Astrocyte (in vitro differentiated cells and primary cell): ENCODE measurements around the gene SSR4. TPM values are rescaled to one million over a fixed set of nuclear protein-coding genes. Genes with fewer than 3 reads are reported as not detected.

Experiments used
- DNase-seq: peaks from one replicate; pipeline ENCODE4 v3.0.0-alpha.2; 2010; ENCODE audit warnings: low read depth
- FAIRE-seq: peaks from 2 replicates; lab custom pipeline; 2011; peaks lifted over from hg19 to GRCh38; lab: Jason Lieb, UNC
- H2AFZ ChIP-seq: 2 replicates; pipeline ENCODE4 v1.6.0; 2012; ENCODE audit warnings: low read depth, low read length, inconsistent platforms
- H3K27ac ChIP-seq: 2 replicates; pipeline ENCODE4 v1.5.1; 2011; ENCODE audit warnings: low read depth, low read length, inconsistent platforms
- H3K27me3 ChIP-seq: 2 replicates; pipeline ENCODE4 v1.6.0; 2011; ENCODE audit warnings: low read length, inconsistent platforms; ENCODE audit not compliant: insufficient read depth
- H3K36me3 ChIP-seq: 2 replicates; pipeline ENCODE4 v1.5.1; 2011; ENCODE audit warnings: low read length, inconsistent platforms; ENCODE audit not compliant: insufficient read depth
- H3K4me1 ChIP-seq: 2 replicates; pipeline ENCODE4 v1.5.1; 2011; ENCODE audit warnings: low read length, inconsistent platforms; ENCODE audit not compliant: insufficient read depth
- H3K4me2 ChIP-seq: 2 replicates; pipeline ENCODE4 v1.6.0; 2012; ENCODE audit warnings: low read length, inconsistent platforms
- H3K4me3 ChIP-seq: 2 replicates; pipeline ENCODE4 v1.5.1; 2011; ENCODE audit warnings: low read depth, mild to moderate bottlenecking, low read length, inconsistent platforms; ENCODE audit not compliant: insufficient read depth
- H3K79me2 ChIP-seq: 2 replicates; pipeline ENCODE4 v1.6.0; 2012; ENCODE audit warnings: mild to moderate bottlenecking, low read length, inconsistent platforms; ENCODE audit not compliant: insufficient read depth
- H3K9ac ChIP-seq: 2 replicates; pipeline ENCODE4 v1.6.0; 2012; ENCODE audit warnings: mild to moderate bottlenecking, low read length, inconsistent platforms
- H3K9me3 ChIP-seq: 2 replicates; pipeline ENCODE4 v1.5.1; 2012; ENCODE audit warnings: low read depth, mild to moderate bottlenecking, low read length, inconsistent platforms; ENCODE audit not compliant: insufficient read depth
- H4K20me1 ChIP-seq: 2 replicates; pipeline ENCODE4 v1.6.0; 2012; ENCODE audit warnings: low read length, inconsistent platforms; ENCODE audit not compliant: insufficient read depth
- H3K27ac Mint-ChIP-seq: one replicate; pipeline ENCODE4 v1.8.0; 2021; ENCODE audit warnings: mild to moderate bottlenecking, mixed read lengths; ENCODE audit not compliant: unreplicated experiment
- H3K27me3 Mint-ChIP-seq: one replicate; pipeline ENCODE4 v1.8.0; 2021; ENCODE audit warnings: low read depth, mixed read lengths; ENCODE audit not compliant: unreplicated experiment
- H3K36me3 Mint-ChIP-seq: one replicate; pipeline ENCODE4 v1.8.0; 2021; ENCODE audit warnings: low read depth, mixed read lengths; ENCODE audit not compliant: unreplicated experiment
- H3K4me1 Mint-ChIP-seq: one replicate; pipeline ENCODE4 v1.8.0; 2021; ENCODE audit warnings: low read depth, mixed read lengths; ENCODE audit not compliant: unreplicated experiment
- H3K4me3 Mint-ChIP-seq: one replicate; pipeline ENCODE4 v1.8.0; 2021; ENCODE audit warnings: mild to moderate bottlenecking, moderate library complexity, mixed read lengths; ENCODE audit not compliant: unreplicated experiment
- H3K9me3 Mint-ChIP-seq: one replicate; pipeline ENCODE4 v1.8.0; 2021; ENCODE audit warnings: mild to moderate bottlenecking, mixed read lengths; ENCODE audit not compliant: unreplicated experiment
- EZH2 ChIP-seq: IDR thresholded peaks from 2 replicates; pipeline ENCODE4 v1.6.1; 2012; ENCODE audit warnings: mild to moderate bottlenecking, low read length, inconsistent platforms; ENCODE audit not compliant: insufficient read depth
- total RNA-seq: library from RNA; stranded (reverse); gene quantifications from 2 replicates; pipeline ENCODE4 v1.2.1, GENCODE V29; 2021
- TF ChIP-seq, protein P1 (sequence below): IDR thresholded peaks from 2 replicates; pipeline ENCODE4 v1.5.1; 2011; ENCODE audit warnings: low read depth, mild to moderate bottlenecking, inconsistent platforms, low read length, moderate library complexity; ENCODE audit not compliant: insufficient read depth

Gene SSR4
- total RNA-seq, 1 donor from 2014 or later, result 252 TPM

DNA sequence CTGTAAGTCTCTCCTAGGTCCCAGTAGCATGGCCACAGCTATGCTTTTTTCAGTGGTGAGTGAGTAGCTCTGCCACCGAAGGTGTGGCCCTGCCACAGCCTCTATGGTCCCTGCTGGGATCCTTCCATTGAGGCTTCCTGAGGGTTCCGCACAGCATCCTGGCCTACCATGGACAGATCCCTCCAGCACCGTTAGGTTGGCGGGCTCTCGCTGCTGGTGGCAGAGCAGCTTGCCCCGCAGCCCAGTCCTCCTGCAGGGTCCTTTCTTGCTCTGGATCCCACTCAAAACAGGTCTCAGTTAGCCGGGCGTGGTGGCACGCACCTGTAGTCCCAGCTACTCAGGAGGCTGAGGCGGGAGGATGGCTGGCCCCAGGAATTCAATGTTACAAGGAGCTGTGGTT, 38.3 kb downstream of the SSR4 start:
- Mint-ChIP-seq H3K27ac (no peak overlapping the region), H3K4me1 (peaks cover 2% of the 10 kb centered on the region), H3K27me3 (peaks cover 15% of the 10 kb centered on the region), H3K9me3 (no peaks in the 10 kb centered on the region), H3K4me3 (no peak overlapping the region), H3K36me3 (no peaks in the 10 kb centered on the region)
- Histone ChIP-seq H3K36me3 (no peaks in the 10 kb centered on the region), H3K4me2 (no peak overlapping the region), H4K20me1 (no peaks in the 10 kb centered on the region), H3K79me2 (no peaks in the 10 kb centered on the region), H3K9me3 (no peaks in the 10 kb centered on the region), H3K9ac (no peak overlapping the region), H2AFZ (no peak overlapping the region), H3K27ac (no peak overlapping the region), H3K4me1 (peaks cover 5% of the 10 kb centered on the region), H3K4me3 (no peak overlapping the region), H3K27me3 (peaks cover 3% of the 10 kb centered on the region)
- TF ChIP-seq, protein P1, sequence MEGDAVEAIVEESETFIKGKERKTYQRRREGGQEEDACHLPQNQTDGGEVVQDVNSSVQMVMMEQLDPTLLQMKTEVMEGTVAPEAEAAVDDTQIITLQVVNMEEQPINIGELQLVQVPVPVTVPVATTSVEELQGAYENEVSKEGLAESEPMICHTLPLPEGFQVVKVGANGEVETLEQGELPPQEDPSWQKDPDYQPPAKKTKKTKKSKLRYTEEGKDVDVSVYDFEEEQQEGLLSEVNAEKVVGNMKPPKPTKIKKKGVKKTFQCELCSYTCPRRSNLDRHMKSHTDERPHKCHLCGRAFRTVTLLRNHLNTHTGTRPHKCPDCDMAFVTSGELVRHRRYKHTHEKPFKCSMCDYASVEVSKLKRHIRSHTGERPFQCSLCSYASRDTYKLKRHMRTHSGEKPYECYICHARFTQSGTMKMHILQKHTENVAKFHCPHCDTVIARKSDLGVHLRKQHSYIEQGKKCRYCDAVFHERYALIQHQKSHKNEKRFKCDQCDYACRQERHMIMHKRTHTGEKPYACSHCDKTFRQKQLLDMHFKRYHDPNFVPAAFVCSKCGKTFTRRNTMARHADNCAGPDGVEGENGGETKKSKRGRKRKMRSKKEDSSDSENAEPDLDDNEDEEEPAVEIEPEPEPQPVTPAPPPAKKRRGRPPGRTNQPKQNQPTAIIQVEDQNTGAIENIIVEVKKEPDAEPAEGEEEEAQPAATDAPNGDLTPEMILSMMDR, result no peak
- no peak for TF ChIP-seq EZH2
- DNase-seq (no peak), FAIRE-seq (no peak)

DNA sequence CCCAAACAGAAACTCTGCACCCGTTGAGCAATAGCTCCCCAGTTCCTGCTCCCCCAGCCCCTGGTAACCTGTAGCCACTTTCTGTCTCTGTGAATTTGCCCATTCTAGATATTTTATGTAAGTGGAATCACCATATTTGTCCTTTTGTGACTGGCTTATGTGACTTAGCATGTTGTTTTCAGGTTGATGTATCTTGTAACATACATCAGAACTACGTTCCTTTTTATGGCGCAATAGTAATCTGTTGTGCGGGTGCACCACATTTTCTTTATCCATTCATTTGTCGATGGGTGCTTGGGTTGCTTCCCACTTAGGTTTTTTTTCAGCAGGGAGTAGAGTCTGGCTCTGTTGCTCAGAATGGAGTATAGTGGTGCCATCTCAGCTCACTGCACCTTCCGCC, 42.5 kb downstream of the SSR4 start:
- Histone ChIP-seq H3K9ac (no peak overlapping the region), H3K4me3 (no peak overlapping the region), H2AFZ (no peak overlapping the region), H3K27me3 (no peaks in the 10 kb centered on the region), H3K79me2 (no peaks in the 10 kb centered on the region), H3K4me2 (no peak overlapping the region), H3K27ac (no peak overlapping the region), H3K4me1 (no peaks in the 10 kb centered on the region), H4K20me1 (no peaks in the 10 kb centered on the region), H3K9me3 (no peaks in the 10 kb centered on the region), H3K36me3 (no peaks in the 10 kb centered on the region)
- Mint-ChIP-seq H3K27ac (no peak overlapping the region), H3K9me3 (no peaks in the 10 kb centered on the region), H3K4me3 (no peak overlapping the region), H3K4me1 (no peaks in the 10 kb centered on the region), H3K27me3 (peaks cover 11% of the 10 kb centered on the region), H3K36me3 (no peaks in the 10 kb centered on the region)
- FAIRE-seq (peak; percentile 67), DNase-seq (no peak)
- TF ChIP-seq, protein P1, result no peak
- no peak for TF ChIP-seq EZH2

DNA sequence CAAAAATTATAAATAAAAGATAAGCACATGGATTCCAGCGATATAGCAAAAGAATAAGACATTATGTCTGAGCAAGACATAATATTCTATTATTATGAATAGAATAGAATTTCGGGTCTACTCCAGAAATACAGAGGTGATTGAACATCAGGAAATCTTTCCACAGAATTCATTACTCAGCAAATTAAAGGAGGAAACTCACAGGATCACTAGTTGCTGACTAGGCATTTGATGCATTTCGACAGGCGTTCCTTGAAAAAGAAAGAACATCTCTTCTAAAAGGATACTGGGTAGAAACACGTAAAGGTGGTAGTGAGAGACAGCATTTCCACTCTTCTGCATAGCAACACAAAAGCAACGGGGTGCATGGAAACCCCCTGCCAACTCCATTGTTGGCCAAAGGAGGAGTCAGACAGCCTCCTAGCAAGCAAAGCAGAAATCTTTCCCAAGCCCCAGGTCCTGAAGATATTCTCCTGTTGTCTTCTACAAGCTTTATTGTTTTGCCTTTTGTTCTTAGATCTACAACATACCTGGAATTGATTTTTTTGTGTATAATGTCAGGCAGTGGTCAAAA, 50.1 kb downstream of the SSR4 start:
- Mint-ChIP-seq H3K27ac (no peak overlapping the region), H3K4me3 (no peak overlapping the region), H3K27me3 (peaks cover 8% of the 10 kb centered on the region), H3K36me3 (no peaks in the 10 kb centered on the region), H3K4me1 (peaks cover 2% of the 10 kb centered on the region), H3K9me3 (no peaks in the 10 kb centered on the region)
- H3K27me3 ChIP-seq, result peaks cover 13% of the 10 kb centered on the region
- DNase-seq, result no peak
- H3K4me2 ChIP-seq, result no peak overlapping the region
- no peaks in the 10 kb centered on the region for H3K9me3 ChIP-seq
- H3K4me1 ChIP-seq, result no peaks in the 10 kb centered on the region
- H3K79me2 ChIP-seq, result no peaks in the 10 kb centered on the region
- H3K4me3 ChIP-seq, result no peak overlapping the region
- no peak overlapping the region for H3K9ac ChIP-seq
- no peaks in the 10 kb centered on the region for H4K20me1 ChIP-seq
- no peak overlapping the region for H2AFZ ChIP-seq
- no peaks in the 10 kb centered on the region for H3K36me3 ChIP-seq
- no peak for TF ChIP-seq EZH2
- TF ChIP-seq, protein P1, result no peak
- FAIRE-seq, result no peak
- H3K27ac ChIP-seq, result no peak overlapping the region
